Lower leg skin (tissue), 3 donors: Measurements from ENCODE around the gene NR6A1.

Experiments
- CTCF ChIP-seq, 3 donors: fragments of 450-650 bp; IDR thresholded peaks; one replicate each; pipeline ENCODE4 v1.5.1; 2016; ENCODE audit warnings: antibody characterized with exemption in 3 of 3, mild to moderate bottlenecking in 3 of 3, moderate library complexity in 2 of 3
- POLR2A ChIP-seq, 2 donors: fragments of 450-650 bp; IDR thresholded peaks; one replicate each; pipeline ENCODE4 v1.6.1; 2016 to 2017; ENCODE audit warnings: antibody characterized with exemption in 2 of 2, mild to moderate bottlenecking in 1 of 2, moderate library complexity in 1 of 2

- TF ChIP-seq CTCF (IDR thresholded peaks at IDR 0.05) = no peak
- TF ChIP-seq POLR2A (IDR thresholded peaks at IDR 0.05) = no peak
Observed at GRCh38 chr9:124605258-124605657, 165.9 kb downstream of the NR6A1 start.
